ENCODE results near the gene SSC4D. TPM values are rescaled to one million over a fixed set of nuclear protein-coding genes. Genes with fewer than 3 reads are reported as not detected.
"Not testable (repeated sequence)": the region's sequence is repeated elsewhere in the genome, so short reads cannot be mapped to it uniquely, and the experiment has no call there.

Gene SSC4D
- total RNA-seq: 22.4 to 26.2 TPM (median 25.2 TPM) in 3 replicates

DNA sequence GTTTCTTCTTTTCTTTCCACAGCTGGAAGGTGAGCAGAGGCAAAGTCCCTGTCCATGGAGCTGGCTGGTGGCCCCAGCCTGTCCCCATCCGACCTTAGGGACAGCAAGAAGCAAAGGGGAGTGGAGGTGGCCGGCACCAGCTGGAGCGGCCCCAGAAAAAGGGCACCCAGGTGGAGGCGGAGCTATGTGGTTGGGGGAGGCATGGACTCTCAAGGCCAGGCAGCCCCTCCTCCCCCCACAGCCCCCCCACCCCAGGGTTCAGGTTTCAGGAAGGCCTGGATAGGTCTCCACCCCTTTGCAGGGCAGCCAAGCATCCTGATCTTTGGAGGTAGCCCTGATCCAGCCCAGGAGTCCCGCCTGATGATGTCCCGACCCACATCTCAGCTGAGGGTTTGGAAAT, at the start of gene SSC4D:
TSS of gene SSC4D (minus strand) at position 161 of the 400 bp plus-strand sequence. CDS start 5,258 bp downstream, outside the sequence.
- Mint-ChIP-seq H3K36me3 (no peaks in the 10 kb centered on the region), H3K9me3 (no peaks in the 10 kb centered on the region), H3K4me3 (peak within 1 kb of the TSS; percentile 71), H3K27ac (peak within 1 kb of the TSS; percentile 51), H3K27me3 (ENCODE audit: low read depth) (no peaks in the 10 kb centered on the region), H3K4me1 (peaks cover 17% of the 10 kb centered on the region)
- TF ChIP-seq, protein P1, sequence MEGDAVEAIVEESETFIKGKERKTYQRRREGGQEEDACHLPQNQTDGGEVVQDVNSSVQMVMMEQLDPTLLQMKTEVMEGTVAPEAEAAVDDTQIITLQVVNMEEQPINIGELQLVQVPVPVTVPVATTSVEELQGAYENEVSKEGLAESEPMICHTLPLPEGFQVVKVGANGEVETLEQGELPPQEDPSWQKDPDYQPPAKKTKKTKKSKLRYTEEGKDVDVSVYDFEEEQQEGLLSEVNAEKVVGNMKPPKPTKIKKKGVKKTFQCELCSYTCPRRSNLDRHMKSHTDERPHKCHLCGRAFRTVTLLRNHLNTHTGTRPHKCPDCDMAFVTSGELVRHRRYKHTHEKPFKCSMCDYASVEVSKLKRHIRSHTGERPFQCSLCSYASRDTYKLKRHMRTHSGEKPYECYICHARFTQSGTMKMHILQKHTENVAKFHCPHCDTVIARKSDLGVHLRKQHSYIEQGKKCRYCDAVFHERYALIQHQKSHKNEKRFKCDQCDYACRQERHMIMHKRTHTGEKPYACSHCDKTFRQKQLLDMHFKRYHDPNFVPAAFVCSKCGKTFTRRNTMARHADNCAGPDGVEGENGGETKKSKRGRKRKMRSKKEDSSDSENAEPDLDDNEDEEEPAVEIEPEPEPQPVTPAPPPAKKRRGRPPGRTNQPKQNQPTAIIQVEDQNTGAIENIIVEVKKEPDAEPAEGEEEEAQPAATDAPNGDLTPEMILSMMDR (IDR thresholded peaks at IDR 0.05; ENCODE audit: unreplicated experiment): no peak
- no peak for DNase-seq (ENCODE audit: low spot score in 2 of 2, unreplicated experiment in 2 of 2)

DNA sequence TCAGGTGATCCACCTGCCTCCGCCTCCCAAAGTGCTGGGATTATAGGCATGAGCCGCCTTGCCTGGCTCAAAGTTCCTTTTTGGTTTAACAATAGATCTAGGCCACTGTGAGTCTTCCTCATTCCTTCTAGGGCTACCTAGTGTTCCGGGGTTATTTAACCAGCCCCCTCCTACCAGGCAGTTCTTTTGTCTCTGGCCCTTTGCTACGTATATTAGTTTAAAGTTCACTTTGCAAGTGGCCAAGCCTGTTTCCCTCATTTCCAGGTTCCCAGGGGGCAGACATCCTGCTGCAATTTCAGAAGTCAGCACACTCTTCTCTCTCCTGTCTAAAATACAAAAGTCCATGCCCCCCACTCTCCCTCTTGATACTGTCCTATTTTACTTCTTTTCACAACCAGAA, 49.0 kb upstream of the SSC4D start:
- not testable (repeated sequence) for H3K27me3 Mint-ChIP-seq (ENCODE audit: low read depth); H3K9me3 Mint-ChIP-seq; H3K36me3 Mint-ChIP-seq; H3K4me1 Mint-ChIP-seq; DNase-seq (ENCODE audit: low spot score in 2 of 2, unreplicated experiment in 2 of 2); H3K4me3 Mint-ChIP-seq; H3K27ac Mint-ChIP-seq

DNA sequence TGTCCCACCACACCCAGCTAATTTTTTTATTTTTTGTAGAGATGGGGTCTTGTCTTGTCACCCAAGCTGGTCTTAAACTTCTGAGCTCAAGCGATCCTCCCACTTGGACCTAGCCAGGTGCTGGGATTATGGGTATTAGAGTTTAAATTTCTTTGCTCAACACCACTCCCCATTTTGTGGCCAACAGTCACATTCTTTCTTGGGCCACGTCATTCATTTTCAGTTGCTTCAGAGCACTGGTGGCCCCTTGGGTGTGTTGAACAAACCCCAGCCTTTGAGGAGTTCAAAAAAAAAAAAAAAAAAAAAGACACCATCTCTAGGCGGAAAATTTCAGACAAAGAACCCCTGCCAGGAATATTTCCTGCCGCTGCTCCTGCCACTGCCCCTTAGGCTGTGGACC, 47.5 kb upstream of the SSC4D start:
- H3K4me3 Mint-ChIP-seq; H3K4me1 Mint-ChIP-seq; H3K36me3 Mint-ChIP-seq; H3K27me3 Mint-ChIP-seq (ENCODE audit: low read depth); H3K27ac Mint-ChIP-seq; DNase-seq (ENCODE audit: low spot score in 2 of 2, unreplicated experiment in 2 of 2); H3K9me3 Mint-ChIP-seq: not testable (repeated sequence)

DNA sequence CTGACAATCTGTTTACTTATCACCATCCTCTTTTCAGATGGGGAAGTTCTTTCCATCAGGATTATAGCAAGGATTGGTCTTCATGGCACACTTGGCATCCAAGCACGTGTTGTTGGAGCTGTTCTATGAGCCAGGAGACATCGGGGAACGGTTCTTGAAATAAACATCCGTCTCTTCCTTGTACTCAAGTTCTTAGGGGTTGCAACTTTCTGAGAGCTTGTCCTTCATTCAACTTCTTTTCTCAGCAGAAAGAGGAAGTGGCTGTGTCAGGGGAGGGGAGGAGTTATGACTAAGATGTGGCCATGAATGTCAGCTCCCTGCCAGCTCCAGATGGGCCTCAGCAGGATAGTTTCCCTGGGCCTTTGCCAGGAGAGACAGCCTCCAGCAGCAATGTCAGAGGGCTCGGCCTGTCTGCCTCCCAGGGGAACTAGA, 36.1 kb upstream of the SSC4D start:
- peak overlapping the region; percentile 61 for H3K27ac Mint-ChIP-seq
- not testable (repeated sequence) for H3K36me3 Mint-ChIP-seq; H3K4me3 Mint-ChIP-seq; H3K4me1 Mint-ChIP-seq; H3K9me3 Mint-ChIP-seq; H3K27me3 Mint-ChIP-seq (ENCODE audit: low read depth); DNase-seq (ENCODE audit: low spot score in 2 of 2, unreplicated experiment in 2 of 2)

DNA sequence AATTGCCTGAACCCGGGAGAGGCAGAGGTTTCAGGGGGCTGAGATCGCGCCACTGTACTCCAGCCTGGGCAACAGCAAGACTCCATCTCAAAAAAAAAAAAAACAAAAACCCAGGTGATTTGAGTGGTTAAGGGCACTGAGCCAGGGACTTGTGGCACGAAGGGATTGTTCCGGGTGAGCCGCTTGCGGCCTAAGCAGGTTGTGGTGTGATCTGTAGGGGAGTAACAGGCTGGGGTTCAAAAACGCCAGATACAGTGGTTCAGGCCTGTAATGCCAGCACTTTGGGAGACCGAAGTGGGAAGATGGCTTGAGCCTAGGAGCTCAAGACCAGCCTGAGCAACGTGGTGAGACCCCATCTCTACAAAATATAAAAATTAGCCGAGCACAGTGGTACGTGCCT, 34.3 kb upstream of the SSC4D start:
- DNase-seq (ENCODE audit: low spot score in 2 of 2, unreplicated experiment in 2 of 2); H3K9me3 Mint-ChIP-seq; H3K4me3 Mint-ChIP-seq; H3K27ac Mint-ChIP-seq; H3K36me3 Mint-ChIP-seq; H3K4me1 Mint-ChIP-seq; H3K27me3 Mint-ChIP-seq (ENCODE audit: low read depth): not testable (repeated sequence)

DNA sequence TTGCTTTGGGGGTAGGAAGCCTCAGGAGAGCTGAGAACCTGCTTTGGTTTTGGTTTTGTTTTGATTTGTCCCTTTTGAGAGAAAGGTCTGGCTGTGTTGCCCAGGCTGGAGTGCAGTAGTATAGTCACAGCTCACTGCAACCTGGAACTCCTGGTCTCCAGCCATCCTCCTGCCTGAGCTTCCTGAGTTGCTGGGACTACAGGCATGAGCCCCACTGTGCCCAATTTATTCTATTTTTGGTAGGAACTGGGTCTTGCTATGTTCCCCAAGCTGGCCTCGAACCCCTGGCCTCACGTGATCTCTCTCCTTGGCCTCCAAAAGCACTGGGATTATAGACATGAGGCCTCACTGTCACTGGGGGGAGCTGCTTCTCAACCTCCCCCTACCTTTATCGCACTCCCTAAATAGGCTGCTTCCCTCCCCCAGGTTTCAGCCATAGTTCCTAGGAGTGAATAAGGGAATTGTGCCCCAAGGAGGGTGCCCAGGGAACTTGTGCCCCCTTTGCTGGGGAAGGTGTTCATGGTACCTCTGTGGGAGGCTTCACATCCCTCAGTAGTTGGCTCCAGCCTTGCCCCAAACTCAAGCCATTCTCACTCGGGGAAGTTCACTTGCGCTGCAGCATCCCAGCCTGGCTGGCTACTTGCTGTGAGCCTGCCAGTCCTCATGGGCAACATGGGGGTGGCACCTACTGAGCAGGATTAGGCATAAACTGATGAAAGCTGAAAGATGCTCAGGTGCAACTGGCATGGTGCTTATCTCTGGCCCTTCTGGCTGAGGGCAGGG, 33.4 kb upstream of the SSC4D start:
- H3K27me3 Mint-ChIP-seq (ENCODE audit: low read depth); H3K27ac Mint-ChIP-seq; H3K4me3 Mint-ChIP-seq; H3K36me3 Mint-ChIP-seq; DNase-seq (ENCODE audit: low spot score in 2 of 2, unreplicated experiment in 2 of 2); H3K4me1 Mint-ChIP-seq; H3K9me3 Mint-ChIP-seq: not testable (repeated sequence)

DNA sequence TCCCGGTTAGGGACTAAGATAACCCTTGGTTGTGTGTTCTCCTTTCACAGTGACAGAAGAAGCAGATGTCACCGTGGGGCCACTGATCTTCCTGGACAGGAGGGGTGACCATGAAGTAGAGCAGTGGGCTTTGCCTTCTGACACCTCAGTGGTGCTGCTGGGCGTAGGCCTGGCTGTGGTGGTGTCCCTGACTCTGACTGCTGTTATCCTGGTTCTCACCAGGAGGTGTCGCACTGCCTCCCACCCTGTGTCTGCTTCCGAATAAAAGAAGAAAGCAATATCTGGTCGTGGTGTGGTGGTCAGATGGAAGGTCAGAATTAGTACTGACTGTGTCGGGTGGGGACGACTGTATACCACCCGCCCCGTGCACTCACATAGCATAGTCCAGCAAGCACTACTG, 32.3 kb upstream of the SSC4D start:
- H3K4me1 Mint-ChIP-seq; H3K36me3 Mint-ChIP-seq; DNase-seq (ENCODE audit: low spot score in 2 of 2, unreplicated experiment in 2 of 2); H3K4me3 Mint-ChIP-seq; H3K9me3 Mint-ChIP-seq; H3K27ac Mint-ChIP-seq; H3K27me3 Mint-ChIP-seq (ENCODE audit: low read depth): not testable (repeated sequence)

DNA sequence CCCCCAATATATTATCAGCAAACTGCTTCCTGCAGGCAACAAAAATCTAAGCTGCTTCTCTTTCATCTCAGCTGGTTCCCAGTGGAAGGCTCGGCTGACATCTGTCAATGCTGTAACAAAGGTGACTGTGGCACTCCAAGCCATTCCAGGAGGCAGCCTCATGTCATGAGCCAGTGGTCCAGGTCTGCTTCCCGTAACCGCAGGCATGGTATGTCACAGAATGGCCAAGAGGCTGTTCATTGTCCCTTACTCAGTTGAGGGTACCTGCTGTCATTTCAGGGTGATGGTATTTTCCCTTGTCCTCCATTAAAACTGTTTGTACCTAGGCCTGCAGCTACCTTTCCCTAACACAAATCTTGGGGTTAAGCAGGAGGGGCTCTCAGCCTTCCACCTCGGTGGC, 30.9 kb upstream of the SSC4D start:
- not testable (repeated sequence) for H3K9me3 Mint-ChIP-seq; H3K36me3 Mint-ChIP-seq; H3K4me1 Mint-ChIP-seq; H3K27ac Mint-ChIP-seq; H3K4me3 Mint-ChIP-seq; H3K27me3 Mint-ChIP-seq (ENCODE audit: low read depth); DNase-seq (ENCODE audit: low spot score in 2 of 2, unreplicated experiment in 2 of 2)

DNA sequence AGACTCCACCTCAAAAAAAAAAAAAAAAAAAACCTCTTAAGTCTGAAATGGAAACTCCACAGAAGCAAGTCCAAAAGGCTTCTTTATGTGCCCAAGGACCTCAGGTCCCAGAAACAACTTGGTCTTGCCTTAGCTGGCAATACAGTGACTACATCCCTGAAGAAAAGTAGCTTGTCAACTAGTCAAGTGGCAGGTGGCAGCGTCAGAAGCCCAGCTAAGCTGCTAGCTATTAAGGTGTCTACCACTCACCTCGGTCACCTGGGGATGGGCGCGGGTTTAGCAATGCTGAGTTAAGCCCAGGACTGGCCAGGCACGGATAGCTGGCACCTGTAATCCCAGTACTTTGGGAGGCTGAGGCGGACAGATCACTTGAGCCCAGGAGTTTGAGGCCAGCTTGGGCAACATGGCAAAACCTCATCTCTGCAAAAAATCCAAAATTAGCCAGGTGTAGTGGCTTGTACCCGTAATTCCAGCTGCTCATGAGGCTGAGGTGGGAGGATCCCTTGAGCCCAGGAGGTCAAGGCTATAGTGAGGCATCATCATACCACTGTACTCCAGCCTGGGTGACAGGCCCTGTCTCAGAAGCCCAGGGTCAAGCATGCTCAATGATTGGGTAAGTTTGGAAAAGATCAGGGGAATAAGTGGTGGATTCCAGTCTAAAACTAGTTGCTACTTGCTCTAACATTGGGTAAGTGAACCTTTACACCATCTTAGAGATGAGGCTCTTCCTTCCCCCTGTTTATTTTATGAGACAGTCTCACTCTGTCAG, 29.8 kb upstream of the SSC4D start:
- not testable (repeated sequence) for H3K4me3 Mint-ChIP-seq

More for the DNA sequence above, 29.8 kb upstream of the SSC4D start:
- not testable (repeated sequence) for DNase-seq (ENCODE audit: low spot score in 2 of 2, unreplicated experiment in 2 of 2); H3K4me1 Mint-ChIP-seq; H3K27ac Mint-ChIP-seq; H3K9me3 Mint-ChIP-seq; H3K27me3 Mint-ChIP-seq (ENCODE audit: low read depth); H3K36me3 Mint-ChIP-seq

Data from mesothelial cell of epicardium (in vitro differentiated cells).